GM19193 (cell line): ENCODE data around the gene TPRG1.

Experiments used
- POLR2A ChIP-seq: IDR thresholded peaks from 4 replicates; pipeline ENCODE4 v1.6.1; 2011; ENCODE audit not compliant: insufficient read depth, insufficient read length; ENCODE audit errors: extremely low read depth

Gene TPRG1

GRCh38 chr3:189355481-189356201 is 183.9 kb downstream of the TPRG1 start:
- TF ChIP-seq POLR2A, result no peak

- no peak for TF ChIP-seq POLR2A
Measured at GRCh38 chr3:189360291-189360690, 188.5 kb downstream of the TPRG1 start.

GRCh38 chr3:189361103-189361835 is 189.5 kb downstream of the TPRG1 start:
- no peak for TF ChIP-seq POLR2A

GRCh38 chr3:189363590-189364255 is 192.0 kb downstream of the TPRG1 start:
- TF ChIP-seq POLR2A, result no peak

GRCh38 chr3:189365609-189366564 is 194.1 kb downstream of the TPRG1 start:
- TF ChIP-seq POLR2A, result no peak

DNA sequence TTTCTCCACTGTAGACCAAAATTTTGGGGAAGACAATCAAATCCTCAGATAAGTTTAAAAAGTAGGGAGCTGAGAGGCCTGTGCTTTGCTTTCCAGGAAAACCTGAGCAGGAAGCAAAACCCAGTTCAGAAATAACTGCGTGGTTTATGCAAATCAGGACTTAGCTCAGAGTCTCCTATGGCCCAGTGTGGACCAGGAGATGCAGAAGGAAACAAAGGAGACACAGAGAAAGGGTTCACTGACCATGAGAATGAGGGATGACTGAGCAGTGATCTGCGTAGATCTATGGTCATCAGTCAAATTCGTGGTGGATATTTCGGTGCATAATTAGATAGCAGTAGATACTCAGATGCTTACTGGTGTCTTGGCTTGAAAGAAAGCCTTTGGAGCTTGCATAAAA is 196.6 kb downstream of the TPRG1 start:
- TF ChIP-seq POLR2A, result no peak

DNA sequence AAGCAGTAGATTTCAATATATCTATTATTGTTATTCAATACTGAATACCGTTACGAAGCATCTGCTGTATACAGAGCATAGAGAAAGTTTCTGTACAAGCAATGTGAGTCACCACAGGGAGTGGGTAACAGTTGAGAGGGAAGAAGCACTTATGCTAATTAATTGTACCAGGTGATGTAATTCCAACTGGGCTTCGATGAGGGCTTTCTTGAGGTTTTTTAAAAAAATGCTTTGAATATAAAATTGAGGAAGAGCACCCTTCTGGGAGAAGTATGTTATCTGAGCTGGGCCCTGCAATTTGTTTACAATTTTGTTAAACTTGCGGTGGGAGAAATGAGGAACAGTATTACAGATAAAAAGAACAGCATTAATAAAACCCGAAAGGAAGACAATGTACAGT is 197.9 kb downstream of the TPRG1 start:
- TF ChIP-seq POLR2A, result no peak

- no peak for TF ChIP-seq POLR2A
Measured at GRCh38 chr3:189372243-189372642, 200.5 kb downstream of the TPRG1 start.
